HepG2 (cell line): ENCODE results near the gene EBP. TPM values are rescaled to one million over a fixed set of nuclear protein-coding genes. Genes with fewer than 3 reads are reported as not detected.
A peak's percentile ranks its signal among the peaks of the same experiment; 100 is the strongest.

Experiments used
- ATAD3A ChIP-seq: sonication (generic); formaldehyde crosslinking; IDR thresholded peaks from 2 replicates; pipeline ENCODE4 v1.4.0; 2020; ENCODE audit warnings: missing genetic modification reagents
- BRF2 ChIP-seq: sonication (generic); formaldehyde crosslinking; IDR thresholded peaks from 2 replicates; pipeline ENCODE4 v1.8.1; 2022; ENCODE audit warnings: mild to moderate bottlenecking, missing genetic modification reagents
- ETV5 ChIP-seq: IDR thresholded peaks from 2 replicates; pipeline ENCODE4 v1.6.1; 2018; ENCODE audit warnings: missing biosample characterization, missing genetic modification reagents, inconsistent platforms, borderline replicate concordance
- GATAD2A ChIP-seq: IDR thresholded peaks from 2 replicates; pipeline ENCODE4 v1.6.1; 2016
- GTF2F1 ChIP-seq: fragments of 150-350 bp; IDR thresholded peaks from 2 replicates; pipeline ENCODE4 v1.6.1; 2014; ENCODE audit warnings: low read length
- LCORL ChIP-seq, 2 experiments: fragments of 450-650 bp in 1 of 2; sonication (generic) in 1 of 2; formaldehyde crosslinking in 1 of 2; IDR thresholded peaks; 2 replicates each; pipeline versions ENCODE4 v1.5.0 to v1.6.1; 2017 to 2020; ENCODE audit warnings: antibody characterized with exemption in 1 of 2, missing genetic modification reagents in 1 of 2
- MATR3 ChIP-seq: sonication (generic); formaldehyde crosslinking; IDR thresholded peaks from 2 replicates; pipeline ENCODE4 v1.4.0; 2020; ENCODE audit warnings: missing genetic modification reagents
- POGZ ChIP-seq: sonication (generic); formaldehyde crosslinking; IDR thresholded peaks from 2 replicates; pipeline ENCODE4 v1.4.0; 2020; ENCODE audit warnings: mild to moderate bottlenecking, missing genetic modification reagents
- RERE ChIP-seq: IDR thresholded peaks from 2 replicates; pipeline ENCODE4 v1.6.1; 2016; ENCODE audit warnings: low read depth, missing genetic modification reagents, missing compliant biosample characterization
- SAP130 ChIP-seq: IDR thresholded peaks from 2 replicates; pipeline ENCODE4 v1.6.1; 2016; ENCODE audit warnings: low read depth
- SRY ChIP-seq: sonication (generic); formaldehyde crosslinking; IDR thresholded peaks from 2 replicates; pipeline ENCODE4 v1.8.0; 2022; ENCODE audit warnings: mild to moderate bottlenecking, missing genetic modification reagents
- STAT5B ChIP-seq: sonication (generic); formaldehyde crosslinking; IDR thresholded peaks from 2 replicates; pipeline ENCODE4 v1.4.0; 2020; ENCODE audit warnings: missing genetic modification reagents
- STAT6 ChIP-seq: sonication (generic); formaldehyde crosslinking; IDR thresholded peaks from 2 replicates; pipeline ENCODE4 v1.4.0; 2020; ENCODE audit warnings: missing genetic modification reagents, mild to moderate bottlenecking, borderline replicate concordance
- U2AF2 ChIP-seq: fragments of 200-400 bp; formaldehyde crosslinking; IDR thresholded peaks from 2 replicates; pipeline ENCODE4 v1.6.1; 2017; ENCODE audit warnings: low read depth, mild to moderate bottlenecking, low read length
- ZKSCAN8 ChIP-seq: IDR thresholded peaks from 2 replicates; pipeline ENCODE4 v1.6.1; 2016; ENCODE audit warnings: borderline replicate concordance, missing genetic modification reagents, missing compliant biosample characterization
- ZNF251 ChIP-seq: sonication (generic); formaldehyde crosslinking; IDR thresholded peaks from 2 replicates; pipeline ENCODE4 v1.9.0; 2021; ENCODE audit warnings: mild to moderate bottlenecking, missing genetic modification reagents
- ZNF260 ChIP-seq: sonication (generic); formaldehyde crosslinking; IDR thresholded peaks from 2 replicates; pipeline ENCODE4 v1.4.0; 2020; ENCODE audit warnings: missing genetic modification reagents, low read depth, mild to moderate bottlenecking, borderline replicate concordance
- ZNF770 ChIP-seq: sonication (generic); formaldehyde crosslinking; IDR thresholded peaks from 2 replicates; pipeline ENCODE4 v1.5.0; 2020; ENCODE audit warnings: mild to moderate bottlenecking, missing genetic modification reagents
- polyA plus RNA-seq, 8 experiments: library from polyadenylated mRNA; depleted of rRNA in 3 of 8; stranded (reverse) in 7 of 8; unstranded in 1 of 8; fragments of >200 nt; fragmentation: Illumina TruSeq in 4 of 8; extraction: Trizol in 4 of 8; gene quantifications; 2 replicates each; pipeline versions ENCODE4 v1.2.1 to v1.2.3, GENCODE V29; 2011 to 2016; ENCODE audit warnings: low read depth in 4 of 8, missing spikeins in 1 of 8, mixed read lengths in 1 of 8; ENCODE audit not compliant: insufficient read depth in 1 of 8
- total RNA-seq, 5 experiments: library from RNA; depleted of rRNA; stranded (reverse); fragments of >200 nt; fragmentation: Illumina TruSeq; extraction: Trizol; gene quantifications; 2 replicates each; pipeline ENCODE4 v1.2.3, GENCODE V29; 2016; ENCODE audit warnings: low read depth in 1 of 5

Gene EBP
- total and polyA plus RNA-seq, 2 of the 13 experiments (the other 11 are each of a cell fraction or from before 2014, with no cell fraction given), result 106 to 260 TPM

DNA sequence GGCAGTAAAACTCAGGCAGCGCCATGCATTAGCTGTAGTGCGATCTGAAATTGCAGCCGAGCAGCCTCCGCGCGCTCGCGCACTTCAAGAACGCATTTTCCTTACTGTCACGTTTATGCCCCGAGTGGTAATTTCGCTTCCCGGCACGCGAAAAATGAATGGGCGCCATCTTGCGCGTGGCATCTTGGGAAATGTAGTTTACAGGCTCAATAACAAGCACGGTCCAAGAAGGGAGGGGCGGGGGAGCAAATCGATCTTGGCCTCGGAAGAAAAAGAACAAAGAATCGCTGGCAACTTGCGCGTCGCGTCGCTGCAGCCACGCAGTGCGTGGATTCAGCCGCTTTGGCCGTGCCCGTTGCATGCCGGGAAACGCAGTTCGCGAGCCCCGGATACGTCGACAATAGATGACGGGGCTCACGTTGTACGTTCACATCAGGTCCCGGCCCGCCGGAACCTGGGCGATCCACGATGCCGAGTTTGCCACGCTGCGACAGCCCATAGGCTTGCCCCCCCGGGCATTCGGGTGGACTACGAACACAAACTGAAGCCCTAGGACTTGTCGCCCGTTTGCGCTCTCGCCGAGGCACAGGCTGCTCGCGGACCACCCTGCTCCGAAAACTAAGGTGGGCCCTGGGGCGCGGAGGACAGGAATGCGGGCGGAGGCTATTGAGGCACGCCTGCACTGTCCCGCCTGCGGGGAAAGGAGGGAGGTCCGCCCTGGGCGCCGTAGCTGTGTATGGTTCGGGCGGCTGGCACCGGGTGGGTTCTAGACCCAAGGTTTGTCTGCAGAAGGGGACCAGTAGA is 45.6 kb upstream of the EBP start, which contains the start of gene FTSJ1 (continued):
- TF ChIP-seq ZKSCAN8 (CRISPR knock-in tag) (no peak), U2AF2 (no peak), ZNF770 (CRISPR knock-in tag) (peak; percentile 27; the same call in 1 of the 2 replicates), SRY (CRISPR knock-in tag) (peak; percentile 50; the same call in 1 of the 2 replicates), STAT5B (CRISPR knock-in tag) (no peak), ETV5 (CRISPR knock-in tag) (peak; percentile 46; the same call in 1 of the 2 replicates), MATR3 (CRISPR knock-in tag) (no peak), GTF2F1 (no peak), GATAD2A (CRISPR knock-in tag) (peak; percentile 42; the same call in 1 of the 2 replicates), ATAD3A (no peak), RERE (CRISPR knock-in tag) (no peak), ZNF260 (no peak), POGZ (CRISPR knock-in tag) (no peak), ZNF251 (CRISPR knock-in tag) (no peak), STAT6 (CRISPR knock-in tag) (no peak), BRF2 (CRISPR knock-in tag) (no peak), SAP130 (peak; percentile 71), LCORL (IDR thresholded peaks at IDR 0.05) (no peak), LCORL (CRISPR knock-in tag; IDR thresholded peaks at IDR 0.05) (no peak)
